HG03565 (cell line): Measurements from ENCODE around the gene MAP2K3.

Experiments
- ATAC-seq: cut with Tn5 transposase; IDR thresholded peaks from one replicate; pipeline ENCODE4 v1.9.1; 2021; ENCODE audit warnings: mild to moderate bottlenecking, moderate library complexity; ENCODE audit not compliant: unreplicated experiment

MAP2K3 gene

GRCh38 chr17:21284319-21285163 is at the start of gene MAP2K3:
Gene MAP2K3 (plus strand): TSS chr17:21284711. CDS start chr17:21284921, 210 bp downstream.
- ATAC-seq: peak; percentile 73

DNA sequence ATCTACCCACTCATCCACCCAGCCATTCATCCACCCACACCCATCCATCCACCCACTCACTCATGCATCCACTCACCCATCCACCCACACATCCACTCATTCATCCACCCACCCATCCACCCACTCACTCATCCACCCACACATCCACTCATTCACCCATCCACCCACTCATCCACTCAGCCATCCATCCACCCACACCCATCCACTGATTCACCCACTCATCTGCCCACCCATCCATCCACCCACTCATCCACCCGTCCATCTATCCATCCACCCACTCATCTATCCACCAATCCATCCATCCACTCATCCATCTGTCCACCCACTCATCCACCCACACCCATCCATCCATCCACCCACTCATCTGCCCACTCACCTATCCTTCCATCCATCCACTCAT is 48.6 kb upstream of the MAP2K3 start:
- no peak for ATAC-seq

DNA sequence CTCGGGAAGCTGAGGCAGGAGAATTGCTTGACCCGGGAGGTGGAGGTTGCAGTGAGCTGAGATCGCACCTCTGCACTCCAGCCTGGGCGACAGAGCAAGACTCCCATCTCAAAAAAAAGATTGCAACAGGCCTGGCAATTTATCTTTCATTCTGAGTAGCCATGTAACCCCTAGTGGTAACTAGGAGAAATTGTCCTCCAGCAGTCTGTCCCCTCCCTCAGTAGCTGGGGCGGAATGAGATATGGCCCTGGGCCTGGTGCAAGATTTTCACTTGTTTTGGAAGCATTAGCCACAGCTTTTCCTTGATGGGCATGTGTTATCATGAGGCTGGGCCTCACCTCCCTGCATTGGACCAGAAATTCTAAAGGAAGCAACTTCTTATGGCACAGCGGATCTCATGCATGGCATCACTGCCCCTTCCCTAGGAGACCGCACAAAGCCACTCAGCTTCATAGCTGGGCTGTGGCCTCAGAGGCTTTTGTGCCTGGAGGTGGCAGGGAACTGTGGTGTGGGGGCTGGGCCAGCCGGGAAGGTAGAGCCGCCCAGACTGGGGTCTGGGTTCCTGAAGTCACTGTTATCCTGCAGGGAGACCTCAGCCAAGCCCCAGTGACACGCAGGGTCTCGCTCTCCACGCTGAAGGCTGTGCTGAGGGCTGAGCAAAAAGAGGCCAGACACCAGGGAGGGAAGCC is 44.7 kb upstream of the MAP2K3 start:
- ATAC-seq: no peak

DNA sequence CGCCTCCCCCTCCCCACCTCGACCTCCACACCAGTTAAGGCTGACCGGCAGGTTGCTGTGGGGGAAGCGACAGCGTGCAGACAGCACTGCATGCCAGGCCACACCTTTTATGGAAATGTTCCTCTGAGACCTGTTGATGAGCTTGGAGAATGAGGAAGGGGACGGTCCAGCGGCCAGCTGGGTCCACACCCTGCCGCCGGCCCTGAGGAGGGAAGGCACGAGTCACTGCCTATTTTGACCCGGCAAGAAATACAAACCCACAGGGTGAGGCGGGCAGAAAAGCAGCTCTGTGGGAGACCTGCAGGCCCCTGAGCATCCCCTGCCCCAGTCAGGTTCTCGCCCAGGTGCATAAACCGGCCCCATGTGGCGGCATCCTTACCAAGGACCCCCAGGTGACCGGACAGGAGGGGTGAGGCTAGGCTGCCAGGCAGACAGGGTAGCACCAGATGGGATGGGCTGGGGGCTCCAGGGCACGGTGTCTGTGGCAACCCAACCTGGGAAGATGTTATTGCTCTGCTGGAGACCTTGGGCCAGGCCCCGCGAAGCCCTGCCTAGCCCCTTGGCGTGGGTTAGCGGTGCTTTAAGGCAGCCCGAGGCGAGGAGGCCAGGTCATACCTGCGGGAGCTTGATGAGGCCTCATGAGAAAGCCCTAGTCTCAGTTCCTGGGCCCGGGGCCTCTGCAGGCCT is 44.0 kb upstream of the MAP2K3 start:
- ATAC-seq: no peak

DNA sequence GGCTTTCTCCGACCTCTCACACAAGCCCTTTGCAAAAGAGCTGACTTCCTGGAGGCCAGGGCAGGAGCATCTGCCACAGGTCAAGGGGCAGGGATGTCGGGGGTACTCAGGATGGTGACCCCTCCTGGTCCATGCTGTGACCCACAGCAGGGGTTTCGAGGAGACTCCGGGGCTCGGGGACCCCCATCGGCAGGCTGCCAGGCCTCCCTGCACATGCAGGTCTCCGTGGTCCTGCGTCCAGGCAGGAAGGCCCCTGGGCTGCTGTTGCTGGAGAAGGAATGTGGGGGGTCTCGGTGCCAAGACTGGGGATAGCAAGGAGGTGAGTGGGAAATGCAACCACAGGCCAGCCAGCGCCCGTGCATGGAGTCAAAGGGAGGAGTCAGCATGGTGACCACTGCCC is 42.9 kb upstream of the MAP2K3 start:
- ATAC-seq: no peak

- ATAC-seq: no peak
These were observed 42.3 kb upstream of the MAP2K3 start for GRCh38 chr17:21242026-21242697.

DNA sequence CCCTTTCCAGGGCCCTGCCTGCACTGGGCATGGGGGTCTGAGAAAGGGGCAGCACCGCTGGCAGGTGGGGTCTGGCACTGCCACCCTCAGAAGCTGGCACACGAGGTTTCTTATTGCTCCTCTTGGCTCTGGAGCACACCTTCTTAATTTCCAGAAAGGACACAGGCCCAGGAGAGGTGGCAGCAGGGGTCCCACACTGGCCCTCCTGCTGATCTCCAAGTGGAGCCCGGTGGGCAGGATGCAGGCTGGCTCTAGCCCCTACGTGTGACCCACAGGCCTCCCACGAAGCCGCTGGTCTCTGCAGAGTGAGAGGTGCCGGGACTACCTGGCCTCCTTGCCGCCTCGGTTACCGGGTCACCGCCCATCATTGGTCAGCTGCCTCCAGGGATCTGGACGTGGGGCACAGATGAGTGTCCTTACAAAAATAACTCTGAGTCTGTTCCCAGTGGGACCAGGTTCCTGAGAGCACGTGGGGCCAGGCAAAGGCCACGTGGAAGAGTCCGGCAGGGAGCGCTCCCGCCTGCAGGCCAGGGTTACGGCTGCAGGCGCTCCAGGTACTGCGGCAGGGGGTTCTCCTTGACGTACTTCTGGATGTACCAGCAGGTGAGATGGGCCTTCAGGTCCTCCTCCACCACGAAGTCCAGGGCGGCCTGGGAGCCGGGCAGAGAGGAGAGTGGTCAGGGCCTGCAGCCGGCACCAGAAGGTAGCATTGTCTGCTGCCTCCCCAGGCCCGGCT is 41.6 kb upstream of the MAP2K3 start:
- no peak for ATAC-seq

GRCh38 chr17:21243516-21244303 is 40.8 kb upstream of the MAP2K3 start:
- no peak for ATAC-seq

GRCh38 chr17:21245639-21246084 is 38.8 kb upstream of the MAP2K3 start:
- ATAC-seq: no peak

DNA sequence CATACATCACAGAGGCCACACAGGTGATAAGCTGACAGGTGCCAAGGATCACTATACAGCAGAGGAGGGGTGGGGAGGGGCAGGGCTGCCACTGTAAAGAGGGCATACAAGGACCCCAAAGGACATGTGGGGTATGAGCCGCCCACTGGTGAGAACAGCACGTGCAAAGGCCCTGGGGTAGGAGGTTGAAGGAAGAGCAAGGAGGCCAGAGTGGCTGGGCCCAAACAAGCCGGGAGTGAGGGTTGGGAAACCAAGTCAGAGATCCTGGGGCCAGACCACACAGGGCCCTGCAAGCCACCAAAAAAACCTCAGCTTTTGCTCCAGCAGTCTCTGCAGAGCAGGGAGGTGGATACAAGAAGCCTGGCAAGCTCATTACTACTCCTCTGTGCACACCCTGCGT is 37.8 kb upstream of the MAP2K3 start:
- ATAC-seq: no peak

GRCh38 chr17:21247552-21248258 is 36.8 kb upstream of the MAP2K3 start:
- ATAC-seq: no peak

DNA sequence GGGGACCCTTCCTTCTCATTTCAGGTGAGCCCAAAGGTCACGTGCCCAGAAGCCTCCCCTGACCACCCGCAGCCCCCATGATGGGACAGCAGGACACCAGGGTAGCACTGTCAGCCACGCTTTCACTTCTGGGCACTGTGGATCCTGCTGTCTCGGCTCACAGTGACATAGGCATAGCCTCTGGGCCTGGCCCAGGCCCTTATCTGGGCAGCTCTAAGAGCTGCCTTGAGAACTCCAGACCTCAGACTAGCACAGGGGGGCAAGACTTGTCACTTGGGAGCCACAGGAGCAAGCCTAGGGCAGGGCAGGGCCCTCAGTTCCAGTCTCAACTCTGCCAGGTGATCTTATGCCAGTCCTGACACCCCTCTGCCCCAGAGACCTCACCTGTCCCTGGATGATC is 36.0 kb upstream of the MAP2K3 start:
- ATAC-seq: no peak

DNA sequence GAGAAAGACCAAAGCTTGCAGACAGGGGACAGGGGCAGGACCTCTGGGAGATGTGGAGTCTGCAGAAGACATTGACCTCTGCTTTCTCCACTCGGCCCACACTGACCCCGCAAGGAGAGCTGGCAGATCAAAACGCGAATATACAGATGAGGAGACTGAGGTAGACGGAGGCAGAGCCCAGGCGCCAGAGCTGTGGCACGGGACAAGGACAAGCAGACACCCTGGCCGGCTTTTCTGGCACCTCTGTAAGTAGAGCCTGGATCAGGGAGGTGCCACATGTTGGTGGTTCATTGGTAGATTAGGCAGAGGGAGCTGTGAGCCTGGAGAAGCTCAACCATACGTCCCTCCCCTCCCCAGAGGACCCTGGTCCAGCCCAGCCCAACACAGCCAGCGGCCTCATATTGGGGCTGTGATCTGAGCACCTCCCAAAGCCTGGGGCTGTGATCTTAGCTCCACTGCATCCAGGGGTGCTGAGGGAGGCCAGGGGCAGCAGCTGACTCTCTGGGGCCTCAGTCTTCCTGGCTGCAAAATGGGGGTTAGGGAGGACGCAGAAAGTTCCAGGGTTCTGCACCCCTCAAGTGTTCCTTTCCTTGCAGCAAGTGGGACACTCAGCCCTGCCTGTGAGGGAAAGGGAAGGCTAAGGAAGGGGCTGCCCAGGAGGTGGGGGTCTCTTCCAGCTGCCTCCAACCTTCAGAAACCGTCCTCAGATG is 35.3 kb upstream of the MAP2K3 start:
- no peak for ATAC-seq

DNA sequence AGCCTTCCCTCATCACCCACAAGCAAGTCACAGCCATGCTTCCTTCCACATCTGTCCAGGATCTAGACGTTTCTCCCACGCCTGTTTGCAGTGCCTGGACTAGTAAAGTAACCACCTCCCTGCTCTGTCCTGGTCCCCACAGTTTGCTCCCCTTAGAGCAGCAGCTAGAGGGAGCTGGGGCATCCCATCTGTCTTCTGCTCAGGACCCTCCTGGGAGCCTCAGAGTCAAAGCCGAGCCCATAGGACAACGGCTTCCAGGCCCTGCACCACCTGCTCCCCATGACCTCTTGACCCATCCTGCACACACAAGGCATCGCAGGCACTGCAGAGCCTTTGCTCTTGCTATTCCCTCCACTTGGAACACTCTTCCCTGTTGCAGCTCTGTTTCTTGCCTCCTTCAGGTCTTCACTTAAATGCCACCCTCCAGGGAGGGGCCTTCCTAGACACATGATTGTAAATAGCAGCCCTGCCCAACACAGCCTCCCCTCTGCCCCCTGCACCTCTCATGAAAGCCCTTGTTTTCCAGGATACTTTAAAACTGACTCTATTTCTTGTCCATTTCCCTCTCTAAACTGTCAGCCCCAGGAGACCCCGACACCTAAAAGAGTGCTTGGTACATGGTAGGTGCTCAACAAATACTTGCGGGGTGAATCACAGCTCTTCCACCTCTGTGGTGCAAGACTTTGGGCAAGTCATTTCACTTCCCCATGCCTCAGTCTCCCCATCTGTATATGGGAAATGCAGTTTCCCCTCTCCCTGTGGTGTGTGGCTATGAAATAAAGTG is 34.4 kb upstream of the MAP2K3 start:
- no peak for ATAC-seq

DNA sequence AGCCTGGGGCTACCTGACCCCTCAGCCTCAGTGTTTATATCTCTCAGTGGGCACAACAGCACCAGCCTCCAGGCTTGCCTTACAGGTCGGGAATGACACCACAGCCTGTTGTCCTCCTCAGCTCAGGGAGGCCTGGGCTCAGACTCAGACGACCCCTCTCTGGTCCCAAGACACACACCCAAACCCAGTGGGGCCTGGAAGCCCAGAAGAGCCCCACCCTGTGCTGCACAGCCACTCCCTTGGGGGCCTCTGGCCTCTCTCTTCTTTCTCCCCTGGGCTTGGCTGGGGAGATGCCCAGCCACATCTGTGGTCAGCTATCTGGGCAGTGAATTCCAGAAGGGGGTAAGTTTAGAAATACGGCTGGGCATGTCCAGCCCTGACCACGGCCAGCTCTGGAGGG is 33.7 kb upstream of the MAP2K3 start:
- no peak for ATAC-seq

DNA sequence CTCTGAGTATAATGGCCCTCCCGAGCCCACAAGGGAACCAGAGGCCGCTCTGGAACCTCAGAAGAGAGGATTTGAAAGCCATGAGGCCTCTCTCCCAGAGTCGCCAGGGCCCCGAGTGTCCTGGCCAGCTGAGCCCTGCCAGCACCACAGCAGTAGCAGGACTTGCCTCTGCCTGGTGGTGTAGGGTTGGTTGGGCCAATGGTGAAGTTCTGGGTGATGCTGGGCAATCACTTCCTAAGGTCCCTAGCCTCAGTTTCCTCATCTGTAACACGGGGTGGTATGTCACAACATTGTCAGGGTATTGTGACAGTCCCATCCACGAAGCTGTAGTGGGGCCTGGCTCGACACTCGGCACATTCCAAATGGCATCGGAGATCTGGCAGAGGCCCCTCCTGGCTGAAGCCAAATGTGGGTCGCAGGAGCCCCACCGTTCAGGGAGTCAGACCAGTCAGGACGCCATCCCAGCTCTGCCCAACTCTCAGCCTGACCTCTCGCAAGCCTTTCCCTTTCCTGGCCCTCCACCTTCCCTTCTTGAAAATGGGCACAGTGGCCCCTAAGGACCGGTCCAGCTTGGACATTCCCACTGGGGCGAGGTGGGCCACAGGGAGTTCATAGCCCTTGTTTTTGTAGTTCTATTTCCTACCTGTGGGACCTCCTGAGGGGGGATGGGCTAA is 33.0 kb upstream of the MAP2K3 start:
- no peak for ATAC-seq

DNA sequence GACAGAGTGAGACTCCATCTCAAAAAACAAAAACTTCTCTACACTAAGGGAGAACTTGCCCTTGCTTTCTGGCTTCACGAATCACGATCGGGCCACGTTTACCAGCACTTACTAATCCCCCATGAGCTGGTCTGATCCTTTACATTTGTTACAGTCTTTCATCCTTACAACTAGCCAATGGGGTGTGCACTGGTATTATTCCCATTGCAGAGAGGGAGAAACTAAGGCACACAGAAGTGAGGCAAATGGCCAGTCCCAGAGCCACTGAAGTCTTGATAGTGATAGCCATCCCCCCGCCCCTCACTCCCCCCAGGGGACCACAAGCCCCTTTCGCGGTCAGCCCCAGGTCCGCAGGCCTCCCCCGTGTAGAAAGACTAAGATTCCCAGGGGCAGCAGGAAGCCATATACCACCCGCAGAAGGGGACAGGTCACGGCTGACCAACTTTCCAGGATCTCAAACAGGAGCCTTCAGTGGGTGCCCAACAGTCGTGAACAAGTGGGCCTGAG is 32.2 kb upstream of the MAP2K3 start:
- ATAC-seq: no peak
